ENCODE results near the gene RAPGEF2.

- TF ChIP-seq, protein P1, sequence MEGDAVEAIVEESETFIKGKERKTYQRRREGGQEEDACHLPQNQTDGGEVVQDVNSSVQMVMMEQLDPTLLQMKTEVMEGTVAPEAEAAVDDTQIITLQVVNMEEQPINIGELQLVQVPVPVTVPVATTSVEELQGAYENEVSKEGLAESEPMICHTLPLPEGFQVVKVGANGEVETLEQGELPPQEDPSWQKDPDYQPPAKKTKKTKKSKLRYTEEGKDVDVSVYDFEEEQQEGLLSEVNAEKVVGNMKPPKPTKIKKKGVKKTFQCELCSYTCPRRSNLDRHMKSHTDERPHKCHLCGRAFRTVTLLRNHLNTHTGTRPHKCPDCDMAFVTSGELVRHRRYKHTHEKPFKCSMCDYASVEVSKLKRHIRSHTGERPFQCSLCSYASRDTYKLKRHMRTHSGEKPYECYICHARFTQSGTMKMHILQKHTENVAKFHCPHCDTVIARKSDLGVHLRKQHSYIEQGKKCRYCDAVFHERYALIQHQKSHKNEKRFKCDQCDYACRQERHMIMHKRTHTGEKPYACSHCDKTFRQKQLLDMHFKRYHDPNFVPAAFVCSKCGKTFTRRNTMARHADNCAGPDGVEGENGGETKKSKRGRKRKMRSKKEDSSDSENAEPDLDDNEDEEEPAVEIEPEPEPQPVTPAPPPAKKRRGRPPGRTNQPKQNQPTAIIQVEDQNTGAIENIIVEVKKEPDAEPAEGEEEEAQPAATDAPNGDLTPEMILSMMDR (IDR thresholded peaks at IDR 0.05), result no peak
- TF ChIP-seq, protein P2, sequence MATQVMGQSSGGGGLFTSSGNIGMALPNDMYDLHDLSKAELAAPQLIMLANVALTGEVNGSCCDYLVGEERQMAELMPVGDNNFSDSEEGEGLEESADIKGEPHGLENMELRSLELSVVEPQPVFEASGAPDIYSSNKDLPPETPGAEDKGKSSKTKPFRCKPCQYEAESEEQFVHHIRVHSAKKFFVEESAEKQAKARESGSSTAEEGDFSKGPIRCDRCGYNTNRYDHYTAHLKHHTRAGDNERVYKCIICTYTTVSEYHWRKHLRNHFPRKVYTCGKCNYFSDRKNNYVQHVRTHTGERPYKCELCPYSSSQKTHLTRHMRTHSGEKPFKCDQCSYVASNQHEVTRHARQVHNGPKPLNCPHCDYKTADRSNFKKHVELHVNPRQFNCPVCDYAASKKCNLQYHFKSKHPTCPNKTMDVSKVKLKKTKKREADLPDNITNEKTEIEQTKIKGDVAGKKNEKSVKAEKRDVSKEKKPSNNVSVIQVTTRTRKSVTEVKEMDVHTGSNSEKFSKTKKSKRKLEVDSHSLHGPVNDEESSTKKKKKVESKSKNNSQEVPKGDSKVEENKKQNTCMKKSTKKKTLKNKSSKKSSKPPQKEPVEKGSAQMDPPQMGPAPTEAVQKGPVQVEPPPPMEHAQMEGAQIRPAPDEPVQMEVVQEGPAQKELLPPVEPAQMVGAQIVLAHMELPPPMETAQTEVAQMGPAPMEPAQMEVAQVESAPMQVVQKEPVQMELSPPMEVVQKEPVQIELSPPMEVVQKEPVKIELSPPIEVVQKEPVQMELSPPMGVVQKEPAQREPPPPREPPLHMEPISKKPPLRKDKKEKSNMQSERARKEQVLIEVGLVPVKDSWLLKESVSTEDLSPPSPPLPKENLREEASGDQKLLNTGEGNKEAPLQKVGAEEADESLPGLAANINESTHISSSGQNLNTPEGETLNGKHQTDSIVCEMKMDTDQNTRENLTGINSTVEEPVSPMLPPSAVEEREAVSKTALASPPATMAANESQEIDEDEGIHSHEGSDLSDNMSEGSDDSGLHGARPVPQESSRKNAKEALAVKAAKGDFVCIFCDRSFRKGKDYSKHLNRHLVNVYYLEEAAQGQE (IDR thresholded peaks at IDR 0.05; ENCODE audit: insufficient read depth in 1 of 2, low read depth in 2 of 2, low read length in 1 of 2), result no peak
Measured at GRCh38 chr4:159229164-159229563, 126.3 kb downstream of the RAPGEF2 start.

All from Panc1 (cell line).